ENCODE measurements around the gene TMEM41A.
"Not testable (repeated sequence)": the region's sequence is repeated elsewhere in the genome, so short reads cannot be mapped to it uniquely, and the experiment has no call there.

DNA sequence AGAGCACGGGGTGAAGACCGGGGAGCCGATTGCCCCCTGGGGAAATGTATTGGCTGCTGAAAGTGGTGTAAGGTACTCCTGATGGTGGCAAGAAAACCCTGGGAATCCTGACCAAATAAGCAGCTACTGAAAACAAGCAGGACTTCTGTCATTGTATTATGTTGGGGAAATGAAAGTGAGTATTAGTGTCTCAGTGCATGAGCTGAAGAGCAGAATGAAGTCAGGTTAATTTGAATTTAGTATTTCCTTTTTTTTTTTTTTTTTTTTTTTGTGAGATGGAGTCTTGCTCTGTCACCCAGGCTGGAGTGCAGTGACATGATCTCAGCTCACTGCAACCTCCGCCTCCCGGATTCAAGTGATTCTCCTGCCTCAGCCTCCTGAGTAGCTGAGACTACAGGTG is 32.7 kb downstream of the TMEM41A start:
- TF ChIP-seq, protein P1, sequence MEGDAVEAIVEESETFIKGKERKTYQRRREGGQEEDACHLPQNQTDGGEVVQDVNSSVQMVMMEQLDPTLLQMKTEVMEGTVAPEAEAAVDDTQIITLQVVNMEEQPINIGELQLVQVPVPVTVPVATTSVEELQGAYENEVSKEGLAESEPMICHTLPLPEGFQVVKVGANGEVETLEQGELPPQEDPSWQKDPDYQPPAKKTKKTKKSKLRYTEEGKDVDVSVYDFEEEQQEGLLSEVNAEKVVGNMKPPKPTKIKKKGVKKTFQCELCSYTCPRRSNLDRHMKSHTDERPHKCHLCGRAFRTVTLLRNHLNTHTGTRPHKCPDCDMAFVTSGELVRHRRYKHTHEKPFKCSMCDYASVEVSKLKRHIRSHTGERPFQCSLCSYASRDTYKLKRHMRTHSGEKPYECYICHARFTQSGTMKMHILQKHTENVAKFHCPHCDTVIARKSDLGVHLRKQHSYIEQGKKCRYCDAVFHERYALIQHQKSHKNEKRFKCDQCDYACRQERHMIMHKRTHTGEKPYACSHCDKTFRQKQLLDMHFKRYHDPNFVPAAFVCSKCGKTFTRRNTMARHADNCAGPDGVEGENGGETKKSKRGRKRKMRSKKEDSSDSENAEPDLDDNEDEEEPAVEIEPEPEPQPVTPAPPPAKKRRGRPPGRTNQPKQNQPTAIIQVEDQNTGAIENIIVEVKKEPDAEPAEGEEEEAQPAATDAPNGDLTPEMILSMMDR (IDR thresholded peaks at IDR 0.05; ENCODE audit: low read depth, low read length): not testable (repeated sequence)
- TF ChIP-seq EZH2phosphoT487 (IDR thresholded peaks at IDR 0.05; ENCODE audit: low read depth): not testable (repeated sequence)

Data from OCI-LY3 (cell line).